Esophagus squamous epithelium (tissue), 5 donors: Measurements from ENCODE around the gene ATRNL1. TPM values are rescaled to one million over a fixed set of nuclear protein-coding genes. Genes with fewer than 3 reads are reported as not detected.

Experiments
- DNase-seq: peaks from one replicate; lab custom pipeline; 2025; lab: John Stamatoyannopoulos, UW
- H3K27ac ChIP-seq, 4 donors: fragments of 200-600 bp; sonication (generic); one replicate each; pipeline ENCODE4 v1.5.1; 2016 to 2019; ENCODE audit warnings: mild to moderate bottlenecking in 1 of 4
- H3K27me3 ChIP-seq, 4 donors: fragments of 200-600 bp; sonication (generic); 1 replicate in 3 of 4; 2 replicates in 1 of 4; pipeline versions ENCODE4 v1.5.1 to v1.6.0; 2017 to 2021; ENCODE audit warnings: antibody characterized with exemption in 1 of 4
- H3K36me3 ChIP-seq, 3 donors: fragments of 200-600 bp; sonication (generic); one replicate each; pipeline ENCODE4 v1.5.1; 2016 to 2019
- H3K4me1 ChIP-seq, 3 donors: fragments of 200-600 bp; sonication (generic); one replicate each; pipeline ENCODE4 v1.5.1; 2017 to 2019
- H3K4me3 ChIP-seq, 4 donors: fragments of 200-600 bp; sonication (generic); 1 replicate in 3 of 4; 2 replicates in 1 of 4; pipeline ENCODE4 v1.5.1; 2016 to 2019; ENCODE audit warnings: mild to moderate bottlenecking in 2 of 4, moderate library complexity in 1 of 4
- H3K9me3 ChIP-seq, 3 donors: fragments of 200-600 bp; sonication (generic); one replicate each; pipeline ENCODE4 v1.5.1; 2016 to 2019
- CTCF ChIP-seq, 6 experiments: fragments of 450-650 bp in 4 of 6; fragments of 200-600 bp in 2 of 6; sonication (generic) in 2 of 6; IDR thresholded peaks; one replicate each; pipeline ENCODE4 v1.5.1; 2016 to 2019; ENCODE audit warnings: antibody characterized with exemption in 6 of 6, mild to moderate bottlenecking in 4 of 6, moderate library complexity in 4 of 6
- POLR2A ChIP-seq, 4 donors: fragments of 450-650 bp; IDR thresholded peaks; one replicate each; pipeline ENCODE4 v1.6.1; 2017; ENCODE audit warnings: antibody characterized with exemption in 4 of 4, mild to moderate bottlenecking in 4 of 4, moderate library complexity in 3 of 4
- WGBS, 2 donors: methylation state at CpG; one replicate each; pipeline ENCODE4 v1.1.5; 2018; 5-methylcytosine and 5-hydroxymethylcytosine counted together
- intact Hi-C: fragments of 100-400 bp; cut with DNase I; formaldehyde crosslinking; loops from one replicate; pipeline ENCODE4 v1.15.0; 2022
- total RNA-seq, 4 donors: library from RNA; depleted of rRNA; stranded (reverse); fragments of >200 nt; gene quantifications; one replicate each; pipeline ENCODE4 v1.1.0, GENCODE V29; 2016
- donor health status: DM: yes; HTN: yes; CAD: no.

Gene ATRNL1
- total RNA-seq, 4 donors from 2014 or later, result 0.64 to 15.1 (median 2.6) TPM

- Histone ChIP-seq H3K27me3 (no peaks in the 10 kb centered on the region), H3K4me1 (peaks cover 0 to 5% (median 0%) of the 10 kb centered on the region in 3 donors), H3K9me3 (no peaks in the 10 kb centered on the region), H3K27ac (no peak overlapping the region), H3K4me3 (no peak overlapping the region), H3K36me3 (no peaks in the 10 kb centered on the region)
- WGBS, 2 donors, result 71 to 73% methylated on average over 8 of the region's 8 CpGs
- TF ChIP-seq CTCF (IDR thresholded peaks at IDR 0.05) (no peak), POLR2A (IDR thresholded peaks at IDR 0.05) (no peak)
- intact Hi-C loops, result no loop called here
- no peak for DNase-seq
Observed at GRCh38 chr10:115831016-115831415, 737.9 kb downstream of the ATRNL1 start.

- intact Hi-C loops, result no loop called here
- no peak for TF ChIP-seq POLR2A (IDR thresholded peaks at IDR 0.05)
- no peaks in the 10 kb centered on the region for H3K9me3 ChIP-seq
- DNase-seq, result no peak
- H3K4me1 ChIP-seq, result peaks cover 0 to 5% (median 0%) of the 10 kb centered on the region in 3 donors
- H3K4me3 ChIP-seq, result no peak overlapping the region
- H3K27ac ChIP-seq, result no peak overlapping the region
- 45 to 58% methylated on average over 4 of the region's 4 CpGs for WGBS, 2 donors
- no peaks in the 10 kb centered on the region for H3K27me3 ChIP-seq
- H3K36me3 ChIP-seq, result no peaks in the 10 kb centered on the region
Observed at GRCh38 chr10:115833119-115833518, 740.0 kb downstream of the ATRNL1 start.

GRCh38 chr10:115844591-115844990 lies 751.4 kb downstream of the ATRNL1 start:
- no peak for DNase-seq
- no peaks in the 10 kb centered on the region for H3K4me1 ChIP-seq
- no peaks in the 10 kb centered on the region for H3K27me3 ChIP-seq
- 39 to 50% methylated on average over 3 of the region's 3 CpGs for WGBS, 2 donors
- no peak overlapping the region for H3K4me3 ChIP-seq
- TF ChIP-seq POLR2A (IDR thresholded peaks at IDR 0.05) (no peak), CTCF (IDR thresholded peaks at IDR 0.05) (no peak)
- no peak overlapping the region for H3K27ac ChIP-seq
- intact Hi-C loops, result no loop called here
- no peaks in the 10 kb centered on the region for H3K36me3 ChIP-seq
- H3K9me3 ChIP-seq, result no peaks in the 10 kb centered on the region

DNA sequence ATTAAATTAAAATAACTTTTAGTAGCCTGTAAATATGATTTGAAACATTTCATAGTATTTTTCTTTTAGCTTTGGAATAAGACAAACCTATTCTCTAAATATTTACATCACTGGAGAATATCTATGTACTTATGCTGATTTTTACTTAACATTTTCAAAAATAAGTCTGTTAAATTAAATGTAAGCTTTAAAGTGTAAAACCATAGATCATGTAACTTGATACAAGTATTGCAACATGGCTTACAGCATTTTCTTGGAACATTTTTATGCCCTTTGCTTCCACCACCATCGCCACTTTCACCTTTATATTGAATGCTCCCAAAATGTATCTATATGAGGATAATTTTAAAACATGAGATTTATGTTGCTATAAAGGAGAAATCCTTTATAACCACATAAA lies 752.8 kb downstream of the ATRNL1 start:
- no peak overlapping the region for H3K27ac ChIP-seq
- no peaks in the 10 kb centered on the region for H3K27me3 ChIP-seq
- TF ChIP-seq POLR2A (IDR thresholded peaks at IDR 0.05) (no peak), CTCF (IDR thresholded peaks at IDR 0.05) (no peak)
- no peaks in the 10 kb centered on the region for H3K36me3 ChIP-seq
- H3K4me3 ChIP-seq, result no peak overlapping the region
- WGBS, 2 donors, result 86 to 95% methylated on average over 1 of the region's 1 CpG
- H3K9me3 ChIP-seq, result no peaks in the 10 kb centered on the region
- H3K4me1 ChIP-seq, result no peaks in the 10 kb centered on the region
- intact Hi-C loops, result no loop called here
- no peak for DNase-seq

GRCh38 chr10:115846528-115846927 lies 753.4 kb downstream of the ATRNL1 start:
- Histone ChIP-seq H3K9me3 (no peaks in the 10 kb centered on the region), H3K4me3 (no peak overlapping the region), H3K27me3 (no peaks in the 10 kb centered on the region), H3K27ac (no peak overlapping the region), H3K36me3 (no peaks in the 10 kb centered on the region), H3K4me1 (no peaks in the 10 kb centered on the region)
- DNase-seq, result no peak
- intact Hi-C loops, result no loop called here
- TF ChIP-seq POLR2A (IDR thresholded peaks at IDR 0.05), result no peak
- no peak for TF ChIP-seq CTCF (IDR thresholded peaks at IDR 0.05)
- WGBS, 2 donors, result 82 to 87% methylated on average over 1 of the region's 1 CpG

DNA sequence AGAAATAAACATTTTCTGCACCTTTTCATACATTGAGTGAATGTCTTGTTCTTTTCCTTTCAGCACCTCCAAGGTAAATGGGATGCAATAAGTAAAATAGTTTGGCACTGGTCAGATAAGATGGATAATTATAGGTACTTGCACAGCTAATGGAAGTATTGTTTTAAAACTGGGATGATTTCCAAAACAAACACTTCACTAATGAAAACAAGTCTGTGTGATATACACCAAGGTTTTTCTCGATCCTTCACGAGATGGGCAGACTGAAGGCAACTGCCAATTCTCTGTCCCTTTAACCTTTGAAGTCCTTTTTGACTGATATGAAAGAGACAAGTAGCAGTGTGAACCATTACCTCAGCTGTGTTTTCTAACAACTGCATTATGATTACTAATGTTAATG lies 756.0 kb downstream of the ATRNL1 start:
- Histone ChIP-seq H3K27me3 (no peaks in the 10 kb centered on the region), H3K9me3 (no peaks in the 10 kb centered on the region), H3K4me1 (no peaks in the 10 kb centered on the region), H3K27ac (no peak overlapping the region), H3K36me3 (no peaks in the 10 kb centered on the region), H3K4me3 (no peak overlapping the region)
- DNase-seq, result no peak
- 12 to 20% methylated on average over 2 of the region's 2 CpGs for WGBS, 2 donors
- no peak for TF ChIP-seq CTCF (IDR thresholded peaks at IDR 0.05)
- no peak for TF ChIP-seq POLR2A (IDR thresholded peaks at IDR 0.05)
- intact Hi-C loops, result no loop called here
